IPS-20b (cell line): Measurements from ENCODE around the gene HK3.

Experiments
- H3K27ac ChIP-seq: one replicate; pipeline ENCODE4 v1.5.1; 2013; ENCODE audit warnings: low read length
- H3K27me3 ChIP-seq: 2 replicates; pipeline ENCODE4 v1.6.1; 2013; ENCODE audit warnings: mild to moderate bottlenecking, low read length, inconsistent platforms; ENCODE audit not compliant: insufficient read depth
- H3K36me3 ChIP-seq: 2 replicates; pipeline ENCODE4 v1.6.1; 2013; ENCODE audit warnings: low read depth, mild to moderate bottlenecking, inconsistent platforms, low read length, moderate library complexity; ENCODE audit not compliant: insufficient read depth
- H3K4me1 ChIP-seq: 2 replicates; pipeline ENCODE4 v1.6.1; 2013; ENCODE audit warnings: mild to moderate bottlenecking, control low read depth, inconsistent platforms, low read length, moderate library complexity; ENCODE audit not compliant: insufficient read depth
- H3K4me3 ChIP-seq: 2 replicates; pipeline ENCODE4 v1.5.1; 2013; ENCODE audit warnings: mild to moderate bottlenecking, low read length, inconsistent platforms
- H3K9ac ChIP-seq: 2 replicates; pipeline ENCODE4 v1.6.1; 2013; ENCODE audit warnings: low read depth, mild to moderate bottlenecking, inconsistent platforms, low read length, moderate library complexity
- H3K9me3 ChIP-seq: 2 replicates; pipeline ENCODE4 v1.6.1; 2013; ENCODE audit warnings: mild to moderate bottlenecking, low read depth, low read length, inconsistent platforms; ENCODE audit not compliant: insufficient read depth

HK3 gene

GRCh38 chr5:176899296-176899891 lies at the start of gene HK3:
HK3 (minus strand) TSS chr5:176899346; CDS start chr5:176896159, 3,187 bp downstream.
- no peak within 1 kb of the TSS for H3K27ac ChIP-seq
- H3K4me1 ChIP-seq = no peaks in the 10 kb centered on the region
- no peak within 1 kb of the TSS for H3K9ac ChIP-seq
- no peak within 1 kb of the TSS for H3K4me3 ChIP-seq
- H3K27me3 ChIP-seq = no peaks in the 10 kb centered on the region
- no peaks in the 10 kb centered on the region for H3K9me3 ChIP-seq
- peaks cover 28% of the 10 kb centered on the region for H3K36me3 ChIP-seq

GRCh38 chr5:176948458-176948857 lies 49.3 kb upstream of the HK3 start:
- Histone ChIP-seq H3K36me3 (peaks cover 53% of the 10 kb centered on the region), H3K27ac (no peak overlapping the region), H3K9me3 (no peaks in the 10 kb centered on the region), H3K4me1 (peaks cover 24% of the 10 kb centered on the region), H3K27me3 (no peaks in the 10 kb centered on the region), H3K9ac (no peak overlapping the region), H3K4me3 (no peak overlapping the region)

- Histone ChIP-seq H3K4me1 (peaks cover 31% of the 10 kb centered on the region), H3K36me3 (peaks cover 51% of the 10 kb centered on the region), H3K9ac (no peak overlapping the region), H3K9me3 (no peaks in the 10 kb centered on the region), H3K4me3 (no peak overlapping the region), H3K27me3 (no peaks in the 10 kb centered on the region), H3K27ac (no peak overlapping the region)
These were observed 48.7 kb upstream of the HK3 start for GRCh38 chr5:176947847-176948246.

- Histone ChIP-seq H3K4me1 (peaks cover 32% of the 10 kb centered on the region), H3K4me3 (peak overlapping the region; percentile 42; the same call in 1 of the 2 replicates), H3K9ac (peak overlapping the region; percentile 74), H3K36me3 (peaks cover 52% of the 10 kb centered on the region), H3K27ac (peak overlapping the region; percentile 95), H3K9me3 (no peaks in the 10 kb centered on the region), H3K27me3 (no peaks in the 10 kb centered on the region)
These were observed 45.1 kb upstream of the HK3 start for GRCh38 chr5:176944268-176944667.

- Histone ChIP-seq H3K4me3 (peak overlapping the region; percentile 42; the same call in 1 of the 2 replicates), H3K9me3 (no peaks in the 10 kb centered on the region), H3K9ac (peak overlapping the region; percentile 74), H3K27ac (peak overlapping the region; percentile 95), H3K27me3 (no peaks in the 10 kb centered on the region), H3K4me1 (peaks cover 32% of the 10 kb centered on the region), H3K36me3 (peaks cover 52% of the 10 kb centered on the region)
These were observed 44.7 kb upstream of the HK3 start for GRCh38 chr5:176943816-176944215.

- H3K9me3 ChIP-seq = no peaks in the 10 kb centered on the region
- peaks cover 25% of the 10 kb centered on the region for H3K4me1 ChIP-seq
- H3K27ac ChIP-seq = no peak overlapping the region
- no peak overlapping the region for H3K4me3 ChIP-seq
- peaks cover 39% of the 10 kb centered on the region for H3K36me3 ChIP-seq
- no peak overlapping the region for H3K9ac ChIP-seq
- no peaks in the 10 kb centered on the region for H3K27me3 ChIP-seq
These were observed 42.8 kb upstream of the HK3 start for GRCh38 chr5:176941951-176942350.

GRCh38 chr5:176938472-176938871 lies 39.3 kb upstream of the HK3 start:
- H3K27ac ChIP-seq = no peak overlapping the region
- H3K36me3 ChIP-seq = peaks cover 42% of the 10 kb centered on the region
- H3K4me1 ChIP-seq = peaks cover 8% of the 10 kb centered on the region; the same call in 1 of the 2 replicates
- no peaks in the 10 kb centered on the region for H3K9me3 ChIP-seq
- H3K27me3 ChIP-seq = no peaks in the 10 kb centered on the region
- H3K9ac ChIP-seq = no peak overlapping the region
- H3K4me3 ChIP-seq = no peak overlapping the region

- H3K27me3 ChIP-seq = no peaks in the 10 kb centered on the region
- H3K27ac ChIP-seq = no peak overlapping the region
- H3K9ac ChIP-seq = no peak overlapping the region
- no peaks in the 10 kb centered on the region for H3K9me3 ChIP-seq
- H3K36me3 ChIP-seq = peaks cover 49% of the 10 kb centered on the region
- H3K4me3 ChIP-seq = no peak overlapping the region
- H3K4me1 ChIP-seq = no peaks in the 10 kb centered on the region
These were observed 35.9 kb upstream of the HK3 start for GRCh38 chr5:176935017-176935416.

- Histone ChIP-seq H3K9ac (no peak overlapping the region), H3K4me1 (no peaks in the 10 kb centered on the region), H3K36me3 (peaks cover 43% of the 10 kb centered on the region)
These were observed 35.3 kb upstream of the HK3 start for GRCh38 chr5:176934309-176934930.

GRCh38 chr5:176929654-176930053 lies 30.5 kb upstream of the HK3 start:
- no peaks in the 10 kb centered on the region for H3K9me3 ChIP-seq
- no peak overlapping the region for H3K9ac ChIP-seq
- H3K4me1 ChIP-seq = no peaks in the 10 kb centered on the region
- no peak overlapping the region for H3K27ac ChIP-seq
- no peak overlapping the region for H3K4me3 ChIP-seq
- peaks cover 34% of the 10 kb centered on the region for H3K36me3 ChIP-seq
- H3K27me3 ChIP-seq = no peaks in the 10 kb centered on the region

More at GRCh38 chr5:176934309-176934930, 35.3 kb upstream of the HK3 start:
- Histone ChIP-seq H3K27me3 (no peaks in the 10 kb centered on the region), H3K27ac (no peak overlapping the region), H3K9me3 (no peaks in the 10 kb centered on the region), H3K4me3 (no peak overlapping the region)

GRCh38 chr5:176927562-176927961 lies 28.4 kb upstream of the HK3 start:
- no peaks in the 10 kb centered on the region for H3K27me3 ChIP-seq
- no peaks in the 10 kb centered on the region for H3K9me3 ChIP-seq
- H3K4me3 ChIP-seq = no peak overlapping the region
- no peak overlapping the region for H3K27ac ChIP-seq
- peaks cover 26% of the 10 kb centered on the region for H3K36me3 ChIP-seq
- H3K4me1 ChIP-seq = no peaks in the 10 kb centered on the region
- H3K9ac ChIP-seq = no peak overlapping the region

- Histone ChIP-seq H3K4me3 (no peak overlapping the region), H3K27ac (no peak overlapping the region), H3K4me1 (no peaks in the 10 kb centered on the region), H3K9ac (no peak overlapping the region), H3K9me3 (no peaks in the 10 kb centered on the region), H3K27me3 (no peaks in the 10 kb centered on the region), H3K36me3 (peaks cover 12% of the 10 kb centered on the region; the same call in 1 of the 2 replicates)
These were observed 23.7 kb upstream of the HK3 start for GRCh38 chr5:176922817-176923216.
